ENCODE measurements around the gene OR5H6. TPM values are rescaled to one million over a fixed set of nuclear protein-coding genes. Genes with fewer than 3 reads are reported as not detected.
"Not testable (repeated sequence)": the region's sequence is repeated elsewhere in the genome, so short reads cannot be mapped to it uniquely, and the experiment has no call there.

The OR5H6 gene
- total RNA-seq = under 1 TPM in 1 of 8 experiments, not detected in 7; 0.52 TPM

DNA sequence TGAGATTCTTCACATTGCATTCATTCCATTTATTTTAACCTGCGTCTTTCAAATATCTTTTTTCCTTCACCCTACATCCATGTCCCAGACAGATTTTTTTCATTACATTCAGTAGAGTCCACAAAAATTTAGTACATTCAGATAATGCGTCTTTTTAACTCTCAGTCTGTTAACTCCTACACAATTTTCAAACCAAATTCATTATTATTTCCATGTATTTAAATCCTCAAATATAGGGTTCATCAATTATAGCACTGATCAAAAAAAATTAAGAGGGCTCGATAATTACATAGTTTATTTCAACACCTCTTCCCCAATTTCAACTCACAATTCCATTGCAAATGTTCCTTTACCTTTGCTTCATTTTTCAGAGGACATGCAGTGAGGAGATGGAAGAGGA, at the start of gene OR5H6:
TSS of gene OR5H6 (plus strand) at position 301 of the 400 bp plus-strand sequence. CDS start at position 390, 89 bp downstream.
- 9 to 74% (median 55%) methylated on average over 2 to 3 of the region's 3 CpGs for WGBS, 10 experiments
- no peak for ATAC-seq (replicated peaks in 6 of 8)
- Histone ChIP-seq H3K4me3 (no peak within 1 kb of the TSS), H3K27ac (no peak within 1 kb of the TSS), H3K4me1 (replicated peaks in 1 of 2) (no peaks in the 10 kb centered on the region)
- in situ Hi-C loops (cut with MboI; ENCODE audit: low pct_unique_long_range_greater_than_20kb in 2 of 9, low sequenced_read_pairs in 9 of 9, unreplicated experiment in 9 of 9) = no loop called here

DNA sequence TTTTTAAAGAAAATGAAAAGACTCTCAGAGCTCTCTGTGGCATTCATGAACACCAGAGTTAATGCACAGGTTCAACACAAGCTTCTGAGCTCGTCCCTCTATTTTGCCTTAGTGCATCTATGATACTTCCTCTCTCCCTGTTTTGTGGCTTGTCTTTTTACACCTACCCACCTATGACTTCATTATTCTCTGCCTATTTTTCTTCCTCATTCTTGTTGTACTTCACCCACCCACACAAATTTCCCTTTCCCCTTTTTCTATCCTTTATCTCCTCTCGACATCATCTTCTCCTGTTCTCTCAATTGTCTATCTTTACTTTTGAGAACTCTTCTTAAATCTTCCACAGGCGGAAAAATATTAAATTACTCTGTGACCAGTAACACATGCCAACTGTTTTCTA, 49.0 kb upstream of the OR5H6 start:
- Histone ChIP-seq H3K4me3 (no peak overlapping the region), H3K27ac (no peak overlapping the region), H3K4me1 (replicated peaks in 1 of 2) (no peaks in the 10 kb centered on the region)
- WGBS, 10 experiments = 5 to 100% (median 82%) methylated on average over 1 to 3 of the region's 3 CpGs
- in situ Hi-C loops (cut with MboI; ENCODE audit: low pct_unique_long_range_greater_than_20kb in 2 of 9, low sequenced_read_pairs in 9 of 9, unreplicated experiment in 9 of 9) = no loop called here
- no peak for ATAC-seq (replicated peaks in 6 of 8)

DNA sequence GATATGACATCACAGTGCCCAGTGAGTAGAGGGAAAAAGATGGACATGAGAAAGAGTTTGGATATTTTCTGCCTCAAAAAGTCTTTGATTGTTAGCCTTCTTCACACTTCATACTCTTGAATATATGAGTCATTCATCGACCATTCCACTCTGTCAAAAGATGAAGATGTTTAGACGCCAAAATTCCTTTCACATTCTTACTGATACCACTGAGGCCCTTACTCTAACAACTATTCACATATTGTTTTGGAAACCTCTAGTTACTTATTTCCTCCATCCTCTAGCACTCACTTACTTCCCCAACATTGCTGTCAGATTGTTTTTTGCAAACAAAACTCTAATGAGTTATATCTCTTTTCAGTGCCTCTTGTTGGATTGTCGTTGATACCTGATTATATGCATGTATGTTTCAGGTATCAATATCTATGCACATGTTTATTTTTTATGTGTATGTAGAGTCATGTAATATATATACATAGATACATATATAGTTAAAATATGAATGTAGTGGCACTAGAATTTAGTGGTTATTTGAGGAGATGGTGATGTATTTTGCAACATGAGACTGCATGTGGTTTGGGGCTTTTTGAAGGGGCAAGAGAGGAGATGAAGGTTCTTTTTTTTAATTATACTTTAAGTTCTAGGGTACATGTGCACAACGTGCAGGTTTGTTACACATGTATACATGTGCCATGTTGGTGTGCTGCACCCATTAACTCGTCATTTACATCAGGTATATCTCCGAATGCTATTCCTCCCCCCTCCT, 40.0 kb upstream of the OR5H6 start:
- Histone ChIP-seq H3K4me1 (replicated peaks in 1 of 2) (no peaks in the 10 kb centered on the region), H3K27ac (no peak overlapping the region), H3K4me3 (no peak overlapping the region)
- no peak for ATAC-seq (replicated peaks in 6 of 8)
- in situ Hi-C loops (cut with MboI; ENCODE audit: low pct_unique_long_range_greater_than_20kb in 2 of 9, low sequenced_read_pairs in 9 of 9, unreplicated experiment in 9 of 9) = no loop called here
- WGBS, 10 experiments = 4 to 86% (median 68%) methylated on average over 1 to 5 of the region's 6 CpGs; no CpG with 5 or more reads in 1 of the 10 experiments

DNA sequence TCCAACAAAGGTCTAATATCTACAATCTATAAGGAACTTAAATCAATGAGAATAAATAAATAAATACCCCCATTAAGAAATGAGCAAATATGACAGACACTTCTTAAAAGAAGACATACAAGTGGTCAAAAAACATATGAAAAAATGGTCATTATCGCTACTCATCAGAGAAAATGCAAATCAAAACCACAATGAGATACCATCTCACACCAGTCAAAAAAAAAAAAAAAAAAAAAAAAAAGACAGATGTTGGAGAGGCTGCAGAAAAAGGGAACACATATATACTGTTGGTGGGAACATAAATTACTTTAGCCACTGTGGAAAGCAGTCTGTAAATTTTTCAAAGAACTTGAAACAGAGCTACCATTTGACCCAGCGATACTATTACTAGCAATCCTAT, 31.6 kb upstream of the OR5H6 start:
- 0 to 100% (median 93%) methylated on average over 1 to 2 of the region's 2 CpGs for WGBS, 10 experiments
- no peaks in the 10 kb centered on the region for H3K4me1 ChIP-seq (replicated peaks in 1 of 2)
- ATAC-seq (replicated peaks in 6 of 8) = no peak
- H3K27ac ChIP-seq = no peak overlapping the region
- in situ Hi-C loops (cut with MboI; ENCODE audit: low pct_unique_long_range_greater_than_20kb in 2 of 9, low sequenced_read_pairs in 9 of 9, unreplicated experiment in 9 of 9) = no loop called here
- H3K4me3 ChIP-seq = no peak overlapping the region

DNA sequence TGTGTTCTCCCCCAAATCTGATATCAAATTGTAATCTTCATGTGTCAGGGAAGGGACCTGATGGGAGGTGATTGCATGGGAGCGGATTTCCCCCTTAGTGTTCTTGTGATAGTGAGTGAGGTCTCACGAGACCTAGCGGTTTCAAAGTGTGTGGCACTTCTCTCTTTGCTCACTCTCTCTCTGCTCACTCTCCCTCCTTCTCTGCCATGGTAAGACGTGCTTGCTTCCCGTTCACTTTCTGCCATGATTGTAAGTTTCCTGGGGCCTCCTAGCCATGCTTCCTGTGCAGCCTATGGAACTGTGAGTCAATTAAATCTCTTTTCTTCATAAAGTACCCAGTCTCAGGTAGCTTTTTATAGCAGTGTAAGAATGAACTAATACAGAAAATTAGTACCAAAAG, 30.6 kb upstream of the OR5H6 start:
- ATAC-seq (replicated peaks in 6 of 8) = no peak
- Histone ChIP-seq H3K4me1 (replicated peaks in 1 of 2) (no peaks in the 10 kb centered on the region), H3K4me3 (no peak overlapping the region), H3K27ac (no peak overlapping the region)
- WGBS, 10 experiments = 13 to 67% (median 57%) methylated on average over 1 to 5 of the region's 5 CpGs; no CpG with 5 or more reads in 4 of the 10 experiments
- in situ Hi-C loops (cut with MboI; ENCODE audit: low pct_unique_long_range_greater_than_20kb in 2 of 9, low sequenced_read_pairs in 9 of 9, unreplicated experiment in 9 of 9) = no loop called here

DNA sequence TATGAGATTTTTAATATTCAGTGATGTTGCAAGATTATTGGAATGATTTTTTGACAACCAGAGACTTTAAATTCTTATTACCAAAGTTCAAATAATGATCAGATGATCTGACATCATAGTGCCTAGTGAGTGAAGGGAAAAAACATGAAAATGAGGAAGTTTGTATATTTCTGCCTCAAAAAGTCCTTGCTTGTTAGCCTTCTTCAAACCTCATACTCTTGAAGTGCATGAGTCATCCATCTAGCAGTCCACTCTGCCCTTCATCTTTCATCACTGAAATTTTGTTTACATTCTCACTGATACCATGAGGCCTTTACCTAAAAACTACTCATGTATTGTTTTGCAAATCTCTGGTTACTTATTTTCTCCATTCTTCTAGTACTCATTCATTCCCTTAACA, 23.9 kb upstream of the OR5H6 start:
- Histone ChIP-seq H3K4me3 (no peak overlapping the region), H3K27ac (no peak overlapping the region), H3K4me1 (replicated peaks in 1 of 2) (no peaks in the 10 kb centered on the region)
- no peak for ATAC-seq (replicated peaks in 6 of 8)
- in situ Hi-C loops (cut with MboI; ENCODE audit: low pct_unique_long_range_greater_than_20kb in 2 of 9, low sequenced_read_pairs in 9 of 9, unreplicated experiment in 9 of 9) = no loop called here

DNA sequence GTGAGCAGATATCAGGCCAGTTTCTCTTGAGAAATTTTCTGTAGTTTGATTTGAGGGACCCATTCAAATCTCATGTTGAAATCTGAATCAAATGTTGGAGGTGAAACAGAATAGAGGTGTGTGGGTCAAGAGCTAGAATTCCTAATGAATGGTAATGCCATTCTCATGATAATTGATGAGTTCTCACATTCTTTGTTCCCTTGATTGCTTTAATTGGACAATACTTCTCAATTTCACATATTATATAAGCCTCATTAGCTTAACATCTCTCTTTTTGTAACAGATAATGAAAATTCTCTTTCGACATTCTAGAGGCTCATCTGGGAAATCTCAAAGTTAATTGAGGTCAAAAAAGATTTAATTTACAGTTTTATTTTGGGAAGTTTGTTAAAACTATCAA, 21.9 kb upstream of the OR5H6 start:
- ATAC-seq (replicated peaks in 6 of 8) = no peak
- Histone ChIP-seq H3K27ac (no peak overlapping the region), H3K4me3 (no peak overlapping the region), H3K4me1 (replicated peaks in 1 of 2) (no peaks in the 10 kb centered on the region)
- in situ Hi-C loops (cut with MboI; ENCODE audit: low pct_unique_long_range_greater_than_20kb in 2 of 9, low sequenced_read_pairs in 9 of 9, unreplicated experiment in 9 of 9) = no loop called here
- 0 to 80% (median 33%) methylated on average over 1 of the region's 1 CpG; no CpG with 5 or more reads in 1 of the 10 experiments for WGBS, 10 experiments

DNA sequence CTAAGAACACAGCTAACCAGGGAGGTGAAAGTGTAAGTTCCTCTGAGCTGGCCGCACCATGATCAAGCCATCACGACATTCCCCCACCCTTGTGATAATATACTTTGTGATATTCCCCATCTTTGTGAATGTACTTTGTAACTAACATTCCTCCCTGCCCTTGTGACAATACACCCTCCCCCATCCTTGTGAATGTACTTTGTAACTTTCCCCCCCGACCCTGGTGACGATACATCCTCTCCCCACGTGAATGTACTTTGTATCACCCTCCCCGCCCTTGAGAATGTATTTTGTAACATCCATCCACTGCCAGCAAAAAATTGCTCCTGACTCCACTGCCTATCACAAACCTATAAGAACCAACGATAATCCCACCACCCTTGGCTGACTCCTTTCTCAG, 20.2 kb upstream of the OR5H6 start:
- no peak overlapping the region for H3K4me3 ChIP-seq
- in situ Hi-C loops (cut with MboI; ENCODE audit: low pct_unique_long_range_greater_than_20kb in 2 of 9, low sequenced_read_pairs in 9 of 9, unreplicated experiment in 9 of 9) = no loop called here
- H3K4me1 ChIP-seq (replicated peaks in 1 of 2) = no peaks in the 10 kb centered on the region
- ATAC-seq (replicated peaks in 6 of 8) = no peak
- 0 to 100% (median 60%) methylated on average over 1 to 3 of the region's 7 CpGs; no CpG with 5 or more reads in 3 of the 10 experiments for WGBS, 10 experiments
- H3K27ac ChIP-seq = no peak overlapping the region

DNA sequence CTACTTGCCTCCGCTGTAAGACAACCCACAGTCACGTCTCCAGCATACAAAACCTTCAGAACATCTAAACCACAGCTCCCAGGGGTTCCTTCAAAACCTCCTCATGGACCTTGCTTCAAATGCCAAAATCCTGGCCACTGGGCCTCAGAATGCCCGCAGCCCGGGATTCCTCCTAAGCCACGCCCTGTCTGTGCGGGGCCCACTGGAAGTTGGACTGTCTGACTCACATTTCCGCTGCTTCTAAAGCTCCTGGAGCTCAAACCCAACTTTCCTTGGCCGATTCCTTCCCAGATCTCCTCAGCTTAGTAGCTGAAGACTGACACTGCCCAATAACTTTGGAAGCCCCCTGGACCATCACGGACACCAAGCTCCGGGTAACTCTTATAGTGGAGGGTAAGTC, 17.9 kb upstream of the OR5H6 start:
- no peak for ATAC-seq (replicated peaks in 6 of 8)
- in situ Hi-C loops (cut with MboI; ENCODE audit: low pct_unique_long_range_greater_than_20kb in 2 of 9, low sequenced_read_pairs in 9 of 9, unreplicated experiment in 9 of 9) = no loop called here
- H3K27ac ChIP-seq = no peak overlapping the region
- 18 to 100% (median 83%) methylated on average over 1 to 4 of the region's 10 CpGs; no CpG with 5 or more reads in 3 of the 10 experiments for WGBS, 10 experiments
- no peak overlapping the region for H3K4me3 ChIP-seq
- no peaks in the 10 kb centered on the region for H3K4me1 ChIP-seq (replicated peaks in 1 of 2)

DNA sequence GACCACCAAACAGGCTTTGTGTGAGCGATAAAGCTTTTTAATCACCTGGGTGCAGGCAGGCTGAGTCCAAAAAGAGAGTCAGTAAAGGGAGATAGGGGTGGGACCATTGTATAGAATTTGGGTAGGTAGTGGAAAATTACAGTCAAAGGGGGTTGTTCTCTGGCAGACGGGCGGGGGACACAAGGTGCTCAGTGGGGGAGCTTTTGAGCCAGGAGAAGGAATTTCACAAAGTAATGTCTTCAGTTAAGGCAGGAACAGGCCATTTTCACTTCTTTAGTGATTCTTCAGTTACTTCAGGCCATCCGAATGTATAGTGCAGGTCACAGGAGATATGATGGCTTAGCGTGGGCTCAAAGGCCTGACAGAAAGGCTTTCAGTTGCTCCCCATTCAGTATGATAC, 8.0 kb upstream of the OR5H6 start:
- in situ Hi-C loops (cut with MboI; ENCODE audit: low pct_unique_long_range_greater_than_20kb in 2 of 9, low sequenced_read_pairs in 9 of 9, unreplicated experiment in 9 of 9); H3K27ac ChIP-seq; H3K4me3 ChIP-seq; H3K4me1 ChIP-seq (replicated peaks in 1 of 2); ATAC-seq (replicated peaks in 6 of 8): not testable (repeated sequence)
- WGBS, 10 experiments = 0 to 80% (median 43%) methylated on average over 1 to 4 of the region's 5 CpGs; no CpG with 5 or more reads in 4 of the 10 experiments

DNA sequence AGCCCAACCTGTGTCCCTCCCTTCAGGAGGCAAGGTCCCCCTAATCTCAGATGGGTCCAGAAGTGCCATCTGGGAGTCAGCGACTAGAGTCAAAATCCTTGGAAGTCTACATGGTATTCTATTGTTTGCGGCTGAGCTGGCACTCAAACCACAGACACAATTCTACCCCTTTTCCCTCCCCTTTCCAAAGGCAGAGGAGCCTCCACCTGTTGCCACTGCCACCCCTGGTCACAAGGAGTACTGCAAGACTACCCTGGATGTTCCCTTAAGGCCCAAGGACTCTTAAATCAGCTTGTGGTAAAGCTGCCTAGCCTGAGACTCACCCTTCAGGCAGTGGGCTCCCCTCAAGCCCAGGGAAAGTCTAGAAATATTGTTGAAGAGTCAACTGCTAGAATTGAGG, 4.3 kb upstream of the OR5H6 start:
- ATAC-seq (replicated peaks in 6 of 8) = peak in 1 of 8 experiments; percentile 29
- WGBS, 10 experiments = 76 to 100% methylated on average over 1 to 2 of the region's 2 CpGs; no CpG with 5 or more reads in 8 of the 10 experiments

DNA sequence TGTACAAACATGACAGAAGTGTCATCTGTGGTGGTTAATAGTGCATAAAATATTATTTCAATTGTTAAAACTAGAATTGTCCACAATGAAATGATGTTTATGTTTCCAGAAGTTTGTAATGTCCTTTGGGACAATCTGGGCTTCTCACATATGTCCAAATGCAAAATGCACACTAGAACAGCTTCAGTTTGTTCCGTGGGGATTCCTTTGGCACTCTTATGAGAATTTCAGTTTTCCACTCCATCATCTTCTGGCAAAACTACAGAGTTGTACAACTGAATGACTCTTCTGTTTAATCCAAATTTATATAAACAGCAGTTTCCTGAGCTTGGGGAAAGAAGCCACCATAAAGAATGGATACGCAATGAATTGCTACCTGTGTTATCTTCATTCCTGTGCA, 2.0 kb upstream of the OR5H6 start:
- no peak for ATAC-seq (replicated peaks in 6 of 8)
- in situ Hi-C loops (cut with MboI; ENCODE audit: low pct_unique_long_range_greater_than_20kb in 2 of 9, low sequenced_read_pairs in 9 of 9, unreplicated experiment in 9 of 9) = no loop called here
- 0 to 100% (median 60%) methylated on average over 1 to 2 of the region's 2 CpGs; no CpG with 5 or more reads in 1 of the 10 experiments for WGBS, 10 experiments
- H3K4me1 ChIP-seq (replicated peaks in 1 of 2) = no peaks in the 10 kb centered on the region
- H3K4me3 ChIP-seq = no peak overlapping the region
- no peak overlapping the region for H3K27ac ChIP-seq

More for the DNA sequence above, 4.3 kb upstream of the OR5H6 start:
- in situ Hi-C loops (cut with MboI; ENCODE audit: low pct_unique_long_range_greater_than_20kb in 2 of 9, low sequenced_read_pairs in 9 of 9, unreplicated experiment in 9 of 9) = no loop called here
- no peaks in the 10 kb centered on the region for H3K4me1 ChIP-seq (replicated peaks in 1 of 2)
- no peak overlapping the region for H3K4me3 ChIP-seq
- H3K27ac ChIP-seq = no peak overlapping the region

DNA sequence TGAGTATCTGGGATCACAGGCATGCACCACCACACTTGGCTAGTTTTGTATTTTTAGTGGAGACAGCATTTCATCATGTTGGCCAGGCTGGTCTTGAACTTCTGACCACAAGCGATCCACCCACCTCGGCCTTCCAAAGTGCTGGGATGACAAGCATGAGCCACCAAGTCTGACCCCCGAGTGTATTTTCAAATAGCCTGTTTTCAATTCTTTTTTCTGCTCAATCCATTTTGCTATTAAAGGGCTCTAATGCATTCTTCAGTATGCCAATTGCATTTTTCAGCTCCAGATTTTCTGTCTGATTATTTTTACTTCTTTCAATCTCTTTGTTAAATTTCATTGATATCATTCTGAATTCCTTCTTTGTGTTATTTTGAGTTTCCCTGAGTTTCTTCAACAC, 5.8 kb downstream of the OR5H6 start:
- WGBS, 10 experiments = 16 to 85% (median 56%) methylated on average over 2 to 3 of the region's 3 CpGs; no CpG with 5 or more reads in 1 of the 10 experiments
- in situ Hi-C loops (cut with MboI; ENCODE audit: low pct_unique_long_range_greater_than_20kb in 2 of 9, low sequenced_read_pairs in 9 of 9, unreplicated experiment in 9 of 9) = no loop called here

DNA sequence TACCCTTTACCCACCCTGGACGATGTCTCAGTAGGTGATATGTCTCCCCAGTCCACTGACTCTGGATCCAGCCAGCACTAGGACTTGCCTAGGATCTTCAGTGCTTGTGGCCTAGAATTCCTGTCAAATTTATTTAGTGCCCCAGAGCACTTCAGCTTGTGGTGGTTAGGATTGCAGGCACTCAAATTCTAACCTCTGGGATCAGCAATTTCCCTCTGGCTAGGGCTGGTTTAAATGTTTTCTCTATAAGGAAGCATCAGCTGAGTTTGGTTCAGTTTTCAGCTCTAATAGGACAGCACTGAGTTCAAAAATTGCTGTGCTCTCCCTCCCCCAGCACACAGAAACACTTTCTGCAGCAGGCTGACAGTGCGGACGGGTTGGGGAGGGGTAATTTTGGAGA, 8.1 kb downstream of the OR5H6 start:
- no peak for ATAC-seq (replicated peaks in 6 of 8)

More for the DNA sequence above, 5.8 kb downstream of the OR5H6 start:
- no peak for ATAC-seq (replicated peaks in 6 of 8)
- no peaks in the 10 kb centered on the region for H3K4me1 ChIP-seq (replicated peaks in 1 of 2)
- no peak overlapping the region for H3K27ac ChIP-seq
- no peak overlapping the region for H3K4me3 ChIP-seq

More for the DNA sequence above, 8.1 kb downstream of the OR5H6 start:
- Histone ChIP-seq H3K4me1 (replicated peaks in 1 of 2) (no peaks in the 10 kb centered on the region), H3K27ac (no peak overlapping the region), H3K4me3 (no peak overlapping the region)
- WGBS, 10 experiments = 0 to 100% (median 60%) methylated on average over 1 to 3 of the region's 3 CpGs; no CpG with 5 or more reads in 5 of the 10 experiments
- in situ Hi-C loops (cut with MboI; ENCODE audit: low pct_unique_long_range_greater_than_20kb in 2 of 9, low sequenced_read_pairs in 9 of 9, unreplicated experiment in 9 of 9) = no loop called here
